ENCODE data around the gene AMIGO2. TPM values are rescaled to one million over a fixed set of nuclear protein-coding genes. Genes with fewer than 3 reads are reported as not detected.

Gene AMIGO2
- total RNA-seq, result 1 to 10 TPM; 2.6 to 4.0 TPM

- peak; percentile 89 for ATAC-seq
- Histone ChIP-seq H3K27me3 (no peaks in the 10 kb centered on the region), H3K36me3 (replicated peaks in 1 of 2; ENCODE audit: insufficient read depth in 1 of 2, low read depth in 2 of 2) (no peaks in the 10 kb centered on the region), H3K4me1 (peaks cover 25% of the 10 kb centered on the region), H3K9me3 (no peaks in the 10 kb centered on the region), H3K4me3 (peak within 1 kb of the TSS; percentile 78 to 88), H3K27ac (peak within 1 kb of the TSS in 3 of 4 donors; percentile 74 to 79 (median 79))
- peak in 6 of 7 experiments; percentile 25 to 64 (median 51) for TF ChIP-seq CTCF (IDR thresholded peaks at IDR 0.05)
- TF ChIP-seq POLR2A (IDR thresholded peaks at IDR 0.05), result peak in 2 of 3 donors; percentile 28 to 50
- peak; percentile 80 to 84 (median 83) for DNase-seq
- 0 to 1% methylated on average over 18 to 55 of the region's 58 CpGs for WGBS, 2 donors
- intact Hi-C loops (cut with DNase I), result no loop called here
These were observed at the start of gene AMIGO2, which contains the start of gene PCED1B for GRCh38 chr12:47079468-47079980. TSS of gene AMIGO2 (minus strand) at chr12:47079959. CDS start at chr12:47079002, 957 bp downstream. TSS of gene PCED1B (plus strand) at chr12:47079621. CDS start at chr12:47235064, 155,443 bp downstream.

GRCh38 chr12:47126246-47126645 lies 46.5 kb upstream of the AMIGO2 start:
- Histone ChIP-seq H3K4me1 (no peaks in the 10 kb centered on the region), H3K4me3 (no peak overlapping the region), H3K9me3 (no peaks in the 10 kb centered on the region), H3K27me3 (no peaks in the 10 kb centered on the region), H3K36me3 (replicated peaks in 1 of 2; ENCODE audit: insufficient read depth in 1 of 2, low read depth in 2 of 2) (no peaks in the 10 kb centered on the region), H3K27ac (no peak overlapping the region)
- intact Hi-C loops (cut with DNase I), result no loop called here
- WGBS, 2 donors, result 76 to 90% methylated on average over 1 of the region's 1 CpG
- no peak for ATAC-seq
- no peak for DNase-seq
- TF ChIP-seq CTCF (IDR thresholded peaks at IDR 0.05), result no peak
- TF ChIP-seq POLR2A (IDR thresholded peaks at IDR 0.05), result no peak

GRCh38 chr12:47124451-47124850 lies 44.7 kb upstream of the AMIGO2 start:
- no peaks in the 10 kb centered on the region for H3K4me1 ChIP-seq
- DNase-seq (no peak), ATAC-seq (no peak)
- intact Hi-C loops (cut with DNase I), result no loop called here
- H3K27ac ChIP-seq, result no peak overlapping the region
- WGBS, 2 donors, result 35 to 43% methylated on average over 1 of the region's 1 CpG
- no peak for TF ChIP-seq CTCF (IDR thresholded peaks at IDR 0.05)
- TF ChIP-seq POLR2A (IDR thresholded peaks at IDR 0.05), result no peak
- H3K36me3 ChIP-seq (replicated peaks in 1 of 2; ENCODE audit: insufficient read depth in 1 of 2, low read depth in 2 of 2), result no peaks in the 10 kb centered on the region
- no peaks in the 10 kb centered on the region for H3K9me3 ChIP-seq
- no peaks in the 10 kb centered on the region for H3K27me3 ChIP-seq
- H3K4me3 ChIP-seq, result no peak overlapping the region

GRCh38 chr12:47123730-47124129 lies 44.0 kb upstream of the AMIGO2 start:
- no peak overlapping the region for H3K4me3 ChIP-seq
- TF ChIP-seq CTCF (IDR thresholded peaks at IDR 0.05) (no peak), POLR2A (IDR thresholded peaks at IDR 0.05) (no peak)
- 42 to 67% methylated on average over 1 of the region's 1 CpG for WGBS, 2 donors
- intact Hi-C loops (cut with DNase I), result no loop called here
- DNase-seq (no peak), ATAC-seq (no peak)
- no peaks in the 10 kb centered on the region for H3K36me3 ChIP-seq (replicated peaks in 1 of 2; ENCODE audit: insufficient read depth in 1 of 2, low read depth in 2 of 2)
- no peak overlapping the region for H3K27ac ChIP-seq
- H3K4me1 ChIP-seq, result no peaks in the 10 kb centered on the region
- no peaks in the 10 kb centered on the region for H3K27me3 ChIP-seq
- H3K9me3 ChIP-seq, result no peaks in the 10 kb centered on the region

GRCh38 chr12:47122602-47123001 lies 42.8 kb upstream of the AMIGO2 start:
- intact Hi-C loops (cut with DNase I), result no loop called here
- no peak for TF ChIP-seq POLR2A (IDR thresholded peaks at IDR 0.05)
- 100% methylated on average over 1 of the region's 1 CpG for WGBS, 2 donors
- H3K36me3 ChIP-seq (replicated peaks in 1 of 2; ENCODE audit: insufficient read depth in 1 of 2, low read depth in 2 of 2), result no peaks in the 10 kb centered on the region
- no peak overlapping the region for H3K4me3 ChIP-seq
- no peaks in the 10 kb centered on the region for H3K4me1 ChIP-seq
- H3K27ac ChIP-seq, result no peak overlapping the region
- no peak for ATAC-seq
- no peaks in the 10 kb centered on the region for H3K9me3 ChIP-seq
- no peaks in the 10 kb centered on the region for H3K27me3 ChIP-seq
- no peak for DNase-seq

Data from body of pancreas (tissue), 4 donors.